NCI-H345 treated with DMSO at 0.1 percent for 48 hours (cell line): ENCODE data around the gene NKD1.

Source experiments
- DNase-seq: peaks from one replicate; lab custom pipeline; 2025; ENCODE audit not compliant: unreplicated experiment; lab: John Stamatoyannopoulos, UW

The NKD1 gene

GRCh38 chr16:50597563-50598255 is 49.5 kb downstream of the NKD1 start:
- DNase-seq, result no peak

- DNase-seq, result no peak
Observed at GRCh38 chr16:50598256-50598894, 50.2 kb downstream of the NKD1 start.

GRCh38 chr16:50598936-50599361 is 50.8 kb downstream of the NKD1 start:
- no peak for DNase-seq

- no peak for DNase-seq
Observed at GRCh38 chr16:50599494-50599893, 51.3 kb downstream of the NKD1 start.

- no peak for DNase-seq
Observed at GRCh38 chr16:50600582-50601283, 52.5 kb downstream of the NKD1 start.

GRCh38 chr16:50601341-50601740 is 53.1 kb downstream of the NKD1 start:
- DNase-seq, result no peak

GRCh38 chr16:50602126-50602525 is 53.9 kb downstream of the NKD1 start:
- DNase-seq, result no peak

GRCh38 chr16:50602531-50603205 is 54.5 kb downstream of the NKD1 start:
- no peak for DNase-seq

- no peak for DNase-seq
Observed at GRCh38 chr16:50603206-50604064, 55.2 kb downstream of the NKD1 start.

- no peak for DNase-seq
Observed at GRCh38 chr16:50604065-50604418, 55.8 kb downstream of the NKD1 start.

GRCh38 chr16:50604610-50605009 is 56.4 kb downstream of the NKD1 start:
- DNase-seq, result no peak

- DNase-seq, result no peak
Observed at GRCh38 chr16:50605733-50606430, 57.7 kb downstream of the NKD1 start.

- no peak for DNase-seq
Observed at GRCh38 chr16:50606431-50607050, 58.3 kb downstream of the NKD1 start.

GRCh38 chr16:50607051-50607431 is 58.8 kb downstream of the NKD1 start:
- no peak for DNase-seq

- DNase-seq, result no peak
Observed at GRCh38 chr16:50607447-50607846, 59.3 kb downstream of the NKD1 start.

GRCh38 chr16:50607970-50608557 is 59.9 kb downstream of the NKD1 start:
- no peak for DNase-seq

GRCh38 chr16:50609049-50609448 is 60.9 kb downstream of the NKD1 start:
- DNase-seq, result no peak

- DNase-seq, result no peak
Observed at GRCh38 chr16:50609471-50609870, 61.3 kb downstream of the NKD1 start.
